GM06990 (cell line): ENCODE measurements around the gene ATP6V0C.
"Not testable (repeated sequence)": the region's sequence is repeated elsewhere in the genome, so short reads cannot be mapped to it uniquely, and the experiment has no call there.

Experiments
- DNase-seq: peaks from one replicate; pipeline ENCODE4 v3.0.0-alpha.2; 2011; ENCODE audit not compliant: insufficient read length; ENCODE audit errors: extremely low read depth
- H3K27me3 ChIP-seq: replicated peaks from 2 replicates; pipeline ENCODE4 v1.6.0; 2011; ENCODE audit warnings: low read length; ENCODE audit not compliant: control insufficient read depth, insufficient read depth
- H3K36me3 ChIP-seq: 2 replicates; pipeline ENCODE4 v1.5.1; 2011; ENCODE audit warnings: low read length; ENCODE audit not compliant: control insufficient read depth, insufficient read depth
- H3K4me3 ChIP-seq: replicated peaks from 2 replicates; pipeline ENCODE4 v1.5.1; 2011; ENCODE audit warnings: low read depth, mild to moderate bottlenecking, control low read depth, low read length
- TF ChIP-seq, protein P1 (sequence below): IDR thresholded peaks from 2 replicates; pipeline ENCODE4 v1.5.1; 2011; ENCODE audit warnings: low read length, control low read depth, mild to moderate bottlenecking, inconsistent platforms; ENCODE audit not compliant: insufficient read depth, poor library complexity, severe bottlenecking

The ATP6V0C gene

DNA sequence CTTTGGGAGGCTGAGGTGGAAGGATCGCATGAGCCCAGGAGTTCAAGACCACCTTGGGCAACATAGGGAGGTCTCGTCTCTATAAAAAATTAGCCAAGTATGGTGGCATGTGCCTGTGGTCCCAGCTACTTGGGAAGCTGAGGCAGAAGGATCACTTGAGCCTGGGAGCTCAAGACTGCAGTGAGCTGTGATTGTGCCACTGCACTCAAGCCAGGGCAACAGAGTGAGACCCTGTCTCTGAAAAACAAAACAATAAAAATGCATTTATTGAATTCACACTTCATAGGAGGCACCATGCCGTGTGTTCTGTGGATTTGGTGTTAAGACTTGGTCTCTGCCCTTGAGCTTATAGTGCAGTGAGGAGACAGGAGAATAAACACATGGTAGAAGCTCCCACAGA, 36.4 kb upstream of the ATP6V0C start:
- TF ChIP-seq, protein P1, sequence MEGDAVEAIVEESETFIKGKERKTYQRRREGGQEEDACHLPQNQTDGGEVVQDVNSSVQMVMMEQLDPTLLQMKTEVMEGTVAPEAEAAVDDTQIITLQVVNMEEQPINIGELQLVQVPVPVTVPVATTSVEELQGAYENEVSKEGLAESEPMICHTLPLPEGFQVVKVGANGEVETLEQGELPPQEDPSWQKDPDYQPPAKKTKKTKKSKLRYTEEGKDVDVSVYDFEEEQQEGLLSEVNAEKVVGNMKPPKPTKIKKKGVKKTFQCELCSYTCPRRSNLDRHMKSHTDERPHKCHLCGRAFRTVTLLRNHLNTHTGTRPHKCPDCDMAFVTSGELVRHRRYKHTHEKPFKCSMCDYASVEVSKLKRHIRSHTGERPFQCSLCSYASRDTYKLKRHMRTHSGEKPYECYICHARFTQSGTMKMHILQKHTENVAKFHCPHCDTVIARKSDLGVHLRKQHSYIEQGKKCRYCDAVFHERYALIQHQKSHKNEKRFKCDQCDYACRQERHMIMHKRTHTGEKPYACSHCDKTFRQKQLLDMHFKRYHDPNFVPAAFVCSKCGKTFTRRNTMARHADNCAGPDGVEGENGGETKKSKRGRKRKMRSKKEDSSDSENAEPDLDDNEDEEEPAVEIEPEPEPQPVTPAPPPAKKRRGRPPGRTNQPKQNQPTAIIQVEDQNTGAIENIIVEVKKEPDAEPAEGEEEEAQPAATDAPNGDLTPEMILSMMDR = no peak
- Histone ChIP-seq H3K4me3 (no peak overlapping the region), H3K36me3 (no peaks in the 10 kb centered on the region), H3K27me3 (no peaks in the 10 kb centered on the region; the same call in 1 of the 2 replicates)
- no peak for DNase-seq

DNA sequence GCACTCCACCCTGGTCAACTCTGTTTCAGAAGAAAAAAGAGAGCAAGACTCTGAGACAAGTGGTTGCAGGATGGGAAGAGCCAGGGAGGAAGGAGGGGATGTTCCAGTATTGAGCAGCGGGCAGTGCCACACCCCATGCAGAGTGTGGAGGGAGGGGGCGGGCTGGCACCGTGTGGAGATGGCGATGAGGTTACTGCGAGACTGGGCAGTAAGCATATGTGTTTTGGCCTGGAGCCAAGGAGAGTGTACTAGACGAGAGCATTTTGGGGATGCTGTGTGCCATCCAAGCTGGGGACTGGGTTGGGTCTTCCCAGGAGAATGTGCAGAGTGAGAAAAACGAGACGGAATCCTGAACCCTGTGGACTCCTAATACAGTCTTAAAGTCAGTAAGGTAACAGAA, 35.5 kb upstream of the ATP6V0C start:
- H3K27me3 ChIP-seq = no peaks in the 10 kb centered on the region; the same call in 1 of the 2 replicates
- DNase-seq = no peak
- no peaks in the 10 kb centered on the region for H3K36me3 ChIP-seq
- no peak overlapping the region for H3K4me3 ChIP-seq
- TF ChIP-seq, protein P1 = no peak

DNA sequence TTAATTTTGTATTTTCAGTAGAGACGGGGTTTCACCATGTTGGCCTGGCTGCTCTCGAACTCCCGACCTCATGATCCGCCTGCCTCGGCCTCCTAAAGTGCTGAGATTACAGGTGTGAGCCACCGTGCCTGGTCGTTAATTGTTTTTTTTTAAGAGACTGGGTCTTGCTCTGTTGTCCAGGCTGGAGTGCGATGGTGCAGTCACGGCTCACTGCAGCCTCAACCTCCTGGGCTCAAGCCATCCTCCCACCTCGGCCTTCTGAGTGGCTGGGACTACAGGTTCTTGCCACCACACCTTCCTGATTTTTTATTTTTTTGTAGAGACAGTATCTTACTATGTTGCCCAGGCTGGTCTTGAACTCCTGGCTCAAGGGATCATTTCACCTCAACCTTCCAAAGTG, 33.8 kb upstream of the ATP6V0C start:
- not testable (repeated sequence) for H3K4me3 ChIP-seq, H3K36me3 ChIP-seq, H3K27me3 ChIP-seq, DNase-seq

DNA sequence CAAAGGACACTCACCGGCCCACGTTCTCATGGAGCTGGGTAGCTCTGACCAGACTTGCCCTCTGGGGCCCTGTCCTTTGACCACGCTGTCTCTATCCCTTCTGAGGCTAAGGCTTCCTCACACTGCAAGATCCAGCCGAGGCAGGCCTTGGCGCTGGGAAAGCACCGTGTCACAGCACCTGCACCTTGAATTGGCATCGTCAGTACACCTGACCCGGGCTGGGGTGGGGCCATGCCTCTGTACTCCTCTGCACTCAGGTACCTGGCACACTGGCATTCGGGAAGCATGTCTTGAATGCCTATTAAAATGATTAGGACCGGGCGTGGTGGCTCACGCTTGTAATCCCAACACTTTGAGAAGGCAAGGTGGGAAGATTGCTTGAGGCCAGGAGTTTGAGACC, 32.8 kb upstream of the ATP6V0C start:
- DNase-seq = no peak
- H3K27me3 ChIP-seq = no peaks in the 10 kb centered on the region
- TF ChIP-seq, protein P1 = no peak
- no peaks in the 10 kb centered on the region for H3K36me3 ChIP-seq
- H3K4me3 ChIP-seq = no peak overlapping the region

DNA sequence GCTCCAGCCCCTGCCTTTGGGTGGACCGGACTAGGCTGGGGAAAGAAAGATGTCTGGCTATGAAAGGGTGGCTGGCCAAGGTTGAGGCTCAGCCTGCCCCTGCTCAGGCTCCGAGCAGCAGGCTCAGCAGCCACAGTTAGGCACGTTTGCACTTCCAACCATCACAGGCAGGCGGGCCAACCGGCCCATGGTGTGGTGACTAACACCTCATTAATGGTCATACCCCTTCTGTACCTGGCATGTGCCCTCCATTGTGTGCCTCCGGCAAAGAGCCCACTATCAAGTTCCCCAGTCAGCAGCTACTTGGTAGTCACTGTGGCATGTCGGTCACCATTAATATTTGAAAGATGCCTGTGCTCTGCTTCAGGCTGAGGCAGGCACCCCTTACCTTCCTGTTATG, 32.1 kb upstream of the ATP6V0C start:
- Histone ChIP-seq H3K4me3 (no peak overlapping the region), H3K27me3 (no peaks in the 10 kb centered on the region), H3K36me3 (no peaks in the 10 kb centered on the region)
- TF ChIP-seq, protein P1 = no peak
- DNase-seq = no peak

DNA sequence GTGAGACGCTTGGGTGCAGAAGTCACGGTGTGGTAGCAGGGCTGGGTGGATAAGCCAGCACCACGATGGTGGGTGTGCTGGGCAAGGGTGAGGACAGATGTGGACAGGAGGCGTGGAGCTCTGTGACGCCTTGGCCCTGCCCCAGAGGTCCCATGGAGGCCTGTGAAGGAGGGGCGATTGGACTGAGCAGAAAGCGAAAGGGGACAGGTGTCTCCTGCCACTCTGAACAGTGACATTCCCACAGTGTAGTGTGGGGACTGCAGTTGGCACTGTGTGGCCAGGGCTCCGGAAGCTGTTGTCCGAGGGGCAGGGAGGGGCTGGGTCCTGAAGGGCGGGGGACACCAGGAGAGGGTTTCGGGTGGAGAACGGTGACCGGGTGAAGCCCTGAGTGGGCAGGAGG, 31.5 kb upstream of the ATP6V0C start:
- no peaks in the 10 kb centered on the region for H3K36me3 ChIP-seq
- H3K27me3 ChIP-seq = no peaks in the 10 kb centered on the region
- no peak for DNase-seq
- no peak overlapping the region for H3K4me3 ChIP-seq
- TF ChIP-seq, protein P1 = no peak
